ENCODE measurements around the gene FEZ2.

The FEZ2 gene

DNA sequence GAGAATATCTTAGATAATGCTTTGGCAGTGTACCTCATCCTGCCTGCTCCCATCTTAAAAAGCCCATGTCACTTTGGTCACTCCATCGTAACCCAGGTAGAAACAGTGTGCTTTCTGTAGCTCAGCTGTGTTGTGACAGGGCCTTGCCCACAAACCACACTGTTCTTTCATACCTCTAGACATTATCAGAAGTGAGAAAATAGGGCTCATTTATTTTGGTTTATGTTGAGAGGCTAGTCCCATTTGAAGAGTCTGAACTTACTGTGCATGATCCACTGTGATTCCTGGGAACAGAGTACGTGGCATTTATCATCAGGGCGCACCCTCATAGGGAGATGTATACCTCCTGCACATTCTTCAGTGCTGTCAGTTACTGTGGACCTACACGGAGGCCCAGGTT, 69.7 kb downstream of the FEZ2 start:
- DNase-seq, result no peak

DNA sequence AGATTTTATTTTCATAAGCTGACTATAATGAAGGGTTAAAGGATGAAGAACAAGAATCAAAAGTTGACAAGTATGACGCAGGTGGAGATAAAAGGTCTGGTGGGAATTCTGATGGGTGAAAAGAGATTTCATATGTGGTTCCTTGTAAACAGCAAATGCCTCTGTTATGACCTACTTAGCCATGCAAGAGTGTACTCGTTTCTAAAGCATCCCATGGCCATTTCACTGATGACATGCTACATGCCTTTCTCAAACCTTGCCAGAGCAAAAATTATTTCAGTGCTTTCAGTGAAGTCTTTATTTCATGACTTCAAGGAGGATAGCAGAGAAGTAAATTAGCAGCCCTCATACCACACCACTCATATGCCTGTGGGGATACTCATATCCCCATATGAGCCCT, 71.7 kb downstream of the FEZ2 start:
- DNase-seq, result no peak

DNA sequence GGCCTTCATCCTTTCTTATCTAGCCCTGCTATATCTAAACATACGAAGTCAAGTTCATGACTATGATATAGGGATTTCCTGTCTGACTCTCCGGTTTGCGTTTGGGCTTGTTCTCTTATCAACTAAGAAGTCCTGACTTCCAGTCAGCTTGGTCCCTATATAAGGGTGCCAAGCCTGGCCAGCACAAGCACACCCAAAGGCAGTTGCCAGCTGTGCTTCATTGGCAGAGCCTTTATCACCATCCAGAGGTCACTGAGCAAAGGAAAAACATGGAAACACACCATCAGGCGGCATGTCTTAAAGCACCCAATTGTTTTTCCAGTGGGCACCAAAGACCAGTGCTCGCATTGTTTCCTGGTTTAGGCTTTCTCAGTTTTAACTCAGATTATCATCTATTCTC, 72.7 kb downstream of the FEZ2 start:
- no peak for DNase-seq

DNA sequence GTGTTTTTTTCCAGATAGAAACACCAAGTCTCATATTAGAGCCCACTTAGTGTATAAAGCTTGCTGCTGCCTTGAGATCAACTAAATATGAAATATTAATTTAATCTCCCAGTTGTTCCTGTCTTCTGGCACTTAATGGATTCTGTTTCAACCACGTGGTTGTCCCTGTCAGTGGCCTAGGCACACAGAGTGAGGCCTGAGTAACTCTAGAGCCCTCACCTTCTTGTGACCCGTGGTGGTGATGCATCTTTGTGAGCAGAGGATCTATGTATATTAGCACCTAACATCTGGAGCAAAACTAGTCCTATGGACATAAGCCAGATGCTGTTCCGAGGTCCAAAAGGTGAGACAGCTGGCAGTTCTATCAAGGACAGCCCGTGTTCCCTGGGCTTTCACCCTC, 74.8 kb downstream of the FEZ2 start:
- DNase-seq, result no peak

DNA sequence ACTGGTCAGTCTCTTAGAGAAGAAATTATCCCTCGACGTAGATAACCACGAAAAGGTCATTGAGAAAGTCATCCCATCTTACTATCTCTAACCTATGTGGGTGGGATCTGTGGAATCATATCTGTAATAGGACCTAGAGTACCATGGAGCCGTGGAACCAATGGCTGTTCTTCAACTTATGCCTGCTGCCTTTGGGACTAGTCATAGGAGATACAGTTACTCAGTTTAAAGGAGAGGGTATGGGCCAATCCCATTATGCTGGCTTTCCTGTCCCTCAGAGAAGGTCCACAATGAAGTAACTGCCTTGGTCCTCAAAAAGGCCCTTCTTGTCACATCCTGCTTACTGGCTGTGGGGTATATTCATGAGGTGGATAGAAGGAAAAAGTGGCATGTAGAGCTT, 77.5 kb downstream of the FEZ2 start:
- DNase-seq, result no peak

DNA sequence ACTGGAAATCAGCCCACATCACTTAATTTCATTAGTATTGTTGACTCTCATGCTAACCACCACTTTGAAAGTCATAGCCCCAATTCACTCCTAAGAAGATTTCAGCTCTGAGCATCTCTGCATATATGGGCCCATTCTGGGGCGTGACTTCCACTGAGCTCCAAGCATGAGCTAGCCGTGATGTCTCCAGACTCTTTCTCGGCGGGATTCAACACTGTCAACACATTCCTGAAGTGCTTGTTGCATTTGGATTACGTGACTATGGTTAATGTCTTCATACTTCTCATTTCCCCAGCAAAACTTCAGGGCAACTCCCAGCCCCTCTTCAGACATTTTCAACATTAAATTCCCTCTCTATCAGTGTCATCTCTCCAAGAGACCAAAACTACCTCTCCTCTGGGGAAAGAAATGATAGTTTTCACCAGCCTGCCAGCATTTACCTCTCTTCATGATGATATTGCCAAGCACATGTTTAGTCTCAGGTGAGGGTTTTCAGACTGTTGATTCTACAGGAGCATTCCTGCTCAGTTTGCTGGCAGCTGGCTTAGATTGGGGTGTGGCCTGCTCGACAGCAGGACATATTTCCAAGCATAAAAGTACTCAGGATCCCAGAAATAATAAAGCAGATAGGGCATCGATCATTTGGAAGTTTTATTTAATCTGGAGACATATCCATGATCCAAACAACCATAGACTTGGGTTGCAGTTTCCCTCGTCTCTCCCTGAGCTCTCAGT, 81.7 kb downstream of the FEZ2 start:
- DNase-seq, result no peak

DNA sequence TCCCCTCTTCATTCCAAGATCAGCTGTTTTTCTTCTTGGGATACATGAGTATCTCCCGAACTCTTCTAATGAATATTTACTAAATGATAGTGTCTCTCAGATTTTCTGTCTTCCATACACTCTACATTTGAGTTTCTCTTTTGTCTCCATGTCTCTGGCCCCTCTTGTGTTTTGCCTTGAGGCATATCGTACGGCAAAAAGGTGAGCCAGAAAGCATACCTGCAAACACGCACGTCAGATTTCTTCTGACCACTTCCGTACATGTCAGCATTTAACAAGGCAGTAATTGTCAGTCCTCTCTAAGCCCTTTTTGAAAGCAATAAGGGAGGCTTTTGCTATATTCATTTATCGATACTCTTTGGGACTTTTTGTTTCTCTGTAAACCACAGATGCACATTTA, 82.4 kb downstream of the FEZ2 start:
- no peak for DNase-seq

DNA sequence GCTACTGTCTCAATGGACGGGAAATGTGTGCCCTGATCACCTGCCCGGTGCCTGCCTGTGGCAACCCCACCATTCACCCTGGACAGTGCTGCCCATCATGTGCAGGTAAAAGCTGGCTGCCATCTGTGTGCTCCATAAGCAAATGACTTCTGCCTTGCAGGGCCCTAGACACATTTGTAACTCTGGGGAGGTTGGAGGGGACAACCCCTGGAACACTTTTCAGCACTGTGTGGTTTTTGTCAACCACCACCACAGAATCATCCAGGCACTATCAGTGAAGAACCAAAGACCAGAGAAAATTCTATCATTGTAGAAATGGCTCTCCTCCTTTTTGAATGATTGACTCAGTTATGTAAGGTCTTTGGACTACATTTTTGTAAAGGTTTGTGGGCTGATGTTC, 84.3 kb downstream of the FEZ2 start:
- DNase-seq, result no peak

DNA sequence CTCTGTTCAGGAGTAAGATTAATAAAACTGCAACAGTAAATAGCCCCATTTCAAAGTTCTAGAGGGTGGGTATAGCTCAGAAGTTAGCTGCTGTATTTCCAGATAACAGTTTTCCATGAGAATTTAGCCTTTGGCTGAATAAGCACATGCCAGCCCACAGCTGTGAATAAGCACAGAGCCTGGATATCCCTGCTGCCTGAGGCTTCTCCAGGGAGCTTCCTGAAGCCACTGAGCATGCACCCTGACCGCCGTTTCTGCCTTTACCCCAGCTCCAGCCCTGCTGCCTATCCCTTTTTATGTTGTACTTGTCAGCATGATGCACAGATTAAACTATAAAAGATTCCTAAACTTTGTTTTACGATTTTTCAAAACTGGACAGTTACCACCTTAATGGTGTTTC, 85.3 kb downstream of the FEZ2 start:
- no peak for DNase-seq

DNA sequence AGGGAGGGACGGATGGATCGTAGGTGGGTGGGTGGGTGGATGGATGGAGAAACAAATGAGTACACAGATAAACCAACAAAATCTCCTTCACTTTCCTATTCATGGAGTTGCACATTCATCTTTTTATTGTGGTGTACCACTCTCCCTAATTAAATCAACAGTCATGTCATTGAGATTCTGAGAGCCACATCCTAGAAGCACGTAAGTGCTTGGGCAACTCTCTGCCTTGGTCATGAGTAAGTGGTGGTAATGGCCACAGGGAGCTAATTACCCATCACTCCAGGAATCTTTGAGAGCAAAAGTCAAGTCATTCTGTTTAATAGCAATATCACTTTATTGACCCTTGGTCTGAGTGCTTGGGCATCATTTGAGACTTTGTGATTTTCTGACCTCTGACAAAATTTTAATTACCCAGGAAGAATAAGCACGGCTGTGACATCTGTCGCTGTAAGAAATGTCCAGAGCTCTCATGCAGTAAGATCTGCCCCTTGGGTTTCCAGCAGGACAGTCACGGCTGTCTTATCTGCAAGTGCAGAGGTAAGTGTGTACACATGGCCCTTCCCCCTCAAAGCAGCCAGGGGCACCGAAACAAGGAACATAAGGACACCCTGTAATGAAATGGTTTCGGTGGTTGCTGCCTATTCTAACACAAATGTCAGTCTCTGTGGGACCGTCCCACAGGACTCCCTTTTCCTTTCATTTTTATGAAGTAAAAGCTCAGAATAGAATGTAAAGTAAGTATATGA, 85.9 kb downstream of the FEZ2 start:
- DNase-seq, result no peak

DNA sequence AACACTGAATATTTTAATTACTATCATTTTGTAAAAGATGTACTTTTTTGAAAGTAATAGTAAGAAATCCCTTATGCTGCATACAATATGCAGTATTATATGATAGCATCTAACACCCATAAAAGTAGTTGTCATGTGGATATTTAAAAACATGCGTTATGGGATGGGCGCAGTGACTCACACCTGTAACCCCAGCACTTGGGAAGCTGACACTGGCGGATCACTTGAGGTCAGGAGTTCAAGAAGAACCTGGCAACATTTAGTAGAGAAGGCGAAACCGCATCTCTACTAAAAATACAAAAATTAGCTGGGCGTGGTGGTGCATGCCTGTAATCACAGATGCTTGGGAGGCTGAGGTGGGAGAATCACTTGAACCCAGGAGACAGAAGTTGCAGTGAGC, 88.9 kb downstream of the FEZ2 start:
- no peak for DNase-seq

DNA sequence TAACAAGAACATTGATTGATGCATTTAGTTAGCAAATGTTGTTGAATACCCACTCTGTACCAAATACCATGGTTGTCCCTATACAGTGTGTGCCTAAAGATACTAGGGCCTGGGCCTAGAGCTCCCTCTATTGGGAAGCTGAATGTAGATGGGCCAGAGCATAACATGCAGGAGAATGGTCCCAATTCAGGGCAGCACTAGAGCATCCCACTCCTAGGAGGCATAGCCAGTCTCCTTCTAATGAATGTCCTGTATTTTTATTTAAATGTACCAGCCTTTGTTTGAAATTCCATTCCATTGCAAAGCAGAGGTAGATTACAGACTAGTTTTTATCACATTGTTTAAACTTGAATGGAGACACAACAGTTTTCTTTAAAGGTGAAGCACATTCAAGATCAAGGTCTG, 90.6 kb downstream of the FEZ2 start:
- DNase-seq, result peak; percentile 40

All from NCI-H774 (cell line).